Measurements from ENCODE around the gene RASSF5. TPM values are rescaled to one million over a fixed set of nuclear protein-coding genes. Genes with fewer than 3 reads are reported as not detected.

The RASSF5 gene
- polyA plus RNA-seq, 2 of the 4 experiments (the other 2 are of a cell fraction), result 2.0 to 2.2 TPM

DNA sequence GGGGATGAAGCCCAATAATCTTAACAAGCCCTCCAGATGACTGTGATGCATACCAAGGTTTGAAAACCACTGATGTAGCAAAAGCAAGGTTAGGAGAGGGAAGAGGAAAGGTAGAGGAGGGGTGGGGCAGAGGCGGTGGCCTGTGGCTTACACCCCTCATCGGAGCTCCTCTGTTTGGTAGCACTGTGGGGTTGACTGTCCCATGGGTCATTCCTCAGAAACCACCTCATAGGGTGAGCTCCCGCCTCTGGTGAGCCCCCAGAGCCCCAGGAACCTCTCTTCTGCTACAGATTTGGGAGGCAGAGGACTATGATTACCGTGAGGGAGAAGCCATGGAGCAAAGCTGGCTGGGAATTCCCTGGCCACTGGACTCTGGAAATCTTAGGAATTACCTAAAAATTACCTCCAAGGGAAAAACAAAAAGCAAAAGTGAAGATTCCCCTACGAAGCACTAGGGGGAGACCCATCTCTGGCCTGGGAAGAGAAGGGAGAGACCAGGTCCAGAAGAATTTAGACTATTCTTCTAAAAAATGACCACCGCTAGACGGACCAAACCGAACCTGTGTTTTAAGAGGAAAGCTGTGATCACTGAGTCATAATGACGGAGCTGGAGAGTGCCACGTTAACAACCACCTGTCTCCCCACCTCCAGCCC is 1.5 kb upstream of the RASSF5 start:
- Histone ChIP-seq H3K4me2 (no peak overlapping the region), H3K9me3 (no peaks in the 10 kb centered on the region), H3K4me3 (no peak overlapping the region), H3K27ac (no peak overlapping the region), H3K4me1 (peaks cover 25% of the 10 kb centered on the region)
- ChIA-PET CTCF (interaction anchor here (0.6 to 10.1 kb wide), 12 partner anchors 12 to 477 kb away, joined by 3 to 121 read pairs (median 3); no protein-coding TSS in a partner anchor), POLR2A (no interaction called here)
- FAIRE-seq, result no peak
- peak in 1 of 2 experiments; percentile 58 for DNase-seq (ENCODE audit: low read depth in 1 of 2, low spot score in 1 of 2)
- TF ChIP-seq NFE2L2 (conservative IDR thresholded peaks at IDR 0.05; ENCODE audit: low read length) (no peak), EP300 (IDR thresholded peaks at IDR 0.05) (no peak), SMC3 (IDR thresholded peaks at IDR 0.05) (peak; percentile 25; the same call in 1 of the 3 replicates), EHMT2 (IDR thresholded peaks at IDR 0.05; ENCODE audit: low read depth) (no peak), HOXA7 (CRISPR knock-in tag; IDR thresholded peaks at IDR 0.05) (no peak), CHD2 (IDR thresholded peaks at IDR 0.05; ENCODE audit: low read length, partially characterized antibody) (no peak), RAD21 (conservative IDR thresholded peaks at IDR 0.05 in 1 of 2, IDR thresholded peaks at IDR 0.05 in 1 of 2) (peak; percentile 27 to 49; a peak in 2 of 5 replicates), ZFP36 (IDR thresholded peaks at IDR 0.05; ENCODE audit: borderline replicate concordance, partially characterized antibody) (no peak), ESRRA (IDR thresholded peaks at IDR 0.05; ENCODE audit: borderline replicate concordance, low read length) (no peak), RFX5 (IDR thresholded peaks at IDR 0.05) (no peak)
- TF ChIP-seq, protein P1, sequence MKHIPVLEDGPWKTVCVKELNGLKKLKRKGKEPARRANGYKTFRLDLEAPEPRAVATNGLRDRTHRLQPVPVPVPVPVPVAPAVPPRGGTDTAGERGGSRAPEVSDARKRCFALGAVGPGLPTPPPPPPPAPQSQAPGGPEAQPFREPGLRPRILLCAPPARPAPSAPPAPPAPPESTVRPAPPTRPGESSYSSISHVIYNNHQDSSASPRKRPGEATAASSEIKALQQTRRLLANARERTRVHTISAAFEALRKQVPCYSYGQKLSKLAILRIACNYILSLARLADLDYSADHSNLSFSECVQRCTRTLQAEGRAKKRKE (CRISPR knock-in tag; IDR thresholded peaks at IDR 0.05; ENCODE audit: low read depth), result no peak
- TF ChIP-seq, protein P2, sequence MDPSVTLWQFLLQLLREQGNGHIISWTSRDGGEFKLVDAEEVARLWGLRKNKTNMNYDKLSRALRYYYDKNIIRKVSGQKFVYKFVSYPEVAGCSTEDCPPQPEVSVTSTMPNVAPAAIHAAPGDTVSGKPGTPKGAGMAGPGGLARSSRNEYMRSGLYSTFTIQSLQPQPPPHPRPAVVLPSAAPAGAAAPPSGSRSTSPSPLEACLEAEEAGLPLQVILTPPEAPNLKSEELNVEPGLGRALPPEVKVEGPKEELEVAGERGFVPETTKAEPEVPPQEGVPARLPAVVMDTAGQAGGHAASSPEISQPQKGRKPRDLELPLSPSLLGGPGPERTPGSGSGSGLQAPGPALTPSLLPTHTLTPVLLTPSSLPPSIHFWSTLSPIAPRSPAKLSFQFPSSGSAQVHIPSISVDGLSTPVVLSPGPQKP (IDR thresholded peaks at IDR 0.05; ENCODE audit: low read depth, low read length), result no peak
- TF ChIP-seq, protein P3, sequence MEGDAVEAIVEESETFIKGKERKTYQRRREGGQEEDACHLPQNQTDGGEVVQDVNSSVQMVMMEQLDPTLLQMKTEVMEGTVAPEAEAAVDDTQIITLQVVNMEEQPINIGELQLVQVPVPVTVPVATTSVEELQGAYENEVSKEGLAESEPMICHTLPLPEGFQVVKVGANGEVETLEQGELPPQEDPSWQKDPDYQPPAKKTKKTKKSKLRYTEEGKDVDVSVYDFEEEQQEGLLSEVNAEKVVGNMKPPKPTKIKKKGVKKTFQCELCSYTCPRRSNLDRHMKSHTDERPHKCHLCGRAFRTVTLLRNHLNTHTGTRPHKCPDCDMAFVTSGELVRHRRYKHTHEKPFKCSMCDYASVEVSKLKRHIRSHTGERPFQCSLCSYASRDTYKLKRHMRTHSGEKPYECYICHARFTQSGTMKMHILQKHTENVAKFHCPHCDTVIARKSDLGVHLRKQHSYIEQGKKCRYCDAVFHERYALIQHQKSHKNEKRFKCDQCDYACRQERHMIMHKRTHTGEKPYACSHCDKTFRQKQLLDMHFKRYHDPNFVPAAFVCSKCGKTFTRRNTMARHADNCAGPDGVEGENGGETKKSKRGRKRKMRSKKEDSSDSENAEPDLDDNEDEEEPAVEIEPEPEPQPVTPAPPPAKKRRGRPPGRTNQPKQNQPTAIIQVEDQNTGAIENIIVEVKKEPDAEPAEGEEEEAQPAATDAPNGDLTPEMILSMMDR (IDR thresholded peaks at IDR 0.05), result peak; percentile 43
- TF ChIP-seq, protein P4, sequence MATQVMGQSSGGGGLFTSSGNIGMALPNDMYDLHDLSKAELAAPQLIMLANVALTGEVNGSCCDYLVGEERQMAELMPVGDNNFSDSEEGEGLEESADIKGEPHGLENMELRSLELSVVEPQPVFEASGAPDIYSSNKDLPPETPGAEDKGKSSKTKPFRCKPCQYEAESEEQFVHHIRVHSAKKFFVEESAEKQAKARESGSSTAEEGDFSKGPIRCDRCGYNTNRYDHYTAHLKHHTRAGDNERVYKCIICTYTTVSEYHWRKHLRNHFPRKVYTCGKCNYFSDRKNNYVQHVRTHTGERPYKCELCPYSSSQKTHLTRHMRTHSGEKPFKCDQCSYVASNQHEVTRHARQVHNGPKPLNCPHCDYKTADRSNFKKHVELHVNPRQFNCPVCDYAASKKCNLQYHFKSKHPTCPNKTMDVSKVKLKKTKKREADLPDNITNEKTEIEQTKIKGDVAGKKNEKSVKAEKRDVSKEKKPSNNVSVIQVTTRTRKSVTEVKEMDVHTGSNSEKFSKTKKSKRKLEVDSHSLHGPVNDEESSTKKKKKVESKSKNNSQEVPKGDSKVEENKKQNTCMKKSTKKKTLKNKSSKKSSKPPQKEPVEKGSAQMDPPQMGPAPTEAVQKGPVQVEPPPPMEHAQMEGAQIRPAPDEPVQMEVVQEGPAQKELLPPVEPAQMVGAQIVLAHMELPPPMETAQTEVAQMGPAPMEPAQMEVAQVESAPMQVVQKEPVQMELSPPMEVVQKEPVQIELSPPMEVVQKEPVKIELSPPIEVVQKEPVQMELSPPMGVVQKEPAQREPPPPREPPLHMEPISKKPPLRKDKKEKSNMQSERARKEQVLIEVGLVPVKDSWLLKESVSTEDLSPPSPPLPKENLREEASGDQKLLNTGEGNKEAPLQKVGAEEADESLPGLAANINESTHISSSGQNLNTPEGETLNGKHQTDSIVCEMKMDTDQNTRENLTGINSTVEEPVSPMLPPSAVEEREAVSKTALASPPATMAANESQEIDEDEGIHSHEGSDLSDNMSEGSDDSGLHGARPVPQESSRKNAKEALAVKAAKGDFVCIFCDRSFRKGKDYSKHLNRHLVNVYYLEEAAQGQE (IDR thresholded peaks at IDR 0.05), result no peak
- ATAC-seq, result peak in 1 of 2 experiments; percentile 42; a peak in 3 of 6 replicates
- WGBS (ENCODE audit: missing lambda C conversion rate), result 53% methylated on average over 10 of the region's 10 CpGs
